NCI-H1105 (cell line): Measurements from ENCODE around the gene MADCAM1.

Experiments
- DNase-seq: peaks from one replicate; lab custom pipeline; 2025; lab: John Stamatoyannopoulos, UW

The MADCAM1 gene

GRCh38 chr19:508204-509150 lies 12.2 kb downstream of the MADCAM1 start:
- no peak for DNase-seq

DNA sequence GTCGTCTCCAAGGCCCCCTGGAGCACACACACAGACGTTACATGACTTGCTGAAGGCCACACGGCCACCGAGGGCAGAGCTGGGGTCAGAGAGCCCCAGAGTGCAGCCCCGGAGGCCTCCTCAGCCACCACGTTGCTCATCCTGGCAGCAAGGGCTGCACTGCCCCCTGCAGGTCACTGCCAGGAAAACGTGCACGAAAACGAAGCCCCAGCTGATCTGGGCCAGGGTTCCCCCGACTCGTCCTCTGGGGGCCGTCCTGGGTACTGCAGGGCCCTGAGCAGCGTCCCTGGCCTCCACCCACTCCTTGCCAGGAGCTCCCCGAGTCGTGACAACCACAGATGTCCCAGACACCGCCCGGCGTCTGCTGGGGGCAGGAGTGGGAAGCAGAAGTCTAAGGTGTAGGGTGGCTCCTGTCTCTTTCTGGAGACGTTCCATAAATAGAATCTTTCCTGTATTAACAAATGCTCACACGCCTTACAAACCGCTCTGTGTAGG lies 14.4 kb downstream of the MADCAM1 start:
- peak; percentile 81 for DNase-seq

DNA sequence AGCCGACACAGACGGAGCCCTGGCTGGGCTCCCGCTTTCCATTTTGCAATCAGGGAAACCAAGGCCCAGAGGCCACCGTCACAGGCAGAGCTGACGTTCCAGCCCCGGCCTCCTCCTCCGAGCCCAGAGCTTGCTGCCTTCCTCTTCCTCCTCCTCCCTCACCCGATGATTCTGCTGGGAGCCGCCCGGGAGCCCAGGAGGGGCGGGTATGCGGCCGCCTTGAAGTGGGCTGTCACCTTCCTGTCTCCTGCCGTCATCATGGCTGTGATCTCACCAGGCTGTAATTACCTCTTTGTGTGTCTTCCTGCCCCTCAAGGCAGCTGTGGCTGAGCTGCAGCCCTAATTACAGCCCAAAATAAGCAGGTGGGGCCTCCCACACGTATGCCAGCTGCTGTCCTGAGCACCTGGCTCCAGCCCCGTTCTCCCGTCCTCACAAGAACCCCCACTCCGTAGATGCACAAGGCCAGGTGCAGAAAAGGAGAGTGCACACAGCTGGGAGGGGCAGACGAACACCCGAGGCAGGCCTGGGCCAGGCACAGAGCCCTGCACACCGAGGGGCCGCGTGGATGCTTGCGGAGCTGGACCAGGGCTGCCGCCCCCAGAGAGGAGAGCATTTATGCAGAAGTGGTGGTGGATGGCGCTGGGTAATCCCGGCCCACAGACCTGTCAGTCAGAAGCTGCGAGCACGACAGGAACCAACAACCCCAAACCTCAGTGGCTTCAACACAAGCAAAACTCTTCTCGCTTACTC lies 15.0 kb downstream of the MADCAM1 start:
- DNase-seq: peak; percentile 98

DNA sequence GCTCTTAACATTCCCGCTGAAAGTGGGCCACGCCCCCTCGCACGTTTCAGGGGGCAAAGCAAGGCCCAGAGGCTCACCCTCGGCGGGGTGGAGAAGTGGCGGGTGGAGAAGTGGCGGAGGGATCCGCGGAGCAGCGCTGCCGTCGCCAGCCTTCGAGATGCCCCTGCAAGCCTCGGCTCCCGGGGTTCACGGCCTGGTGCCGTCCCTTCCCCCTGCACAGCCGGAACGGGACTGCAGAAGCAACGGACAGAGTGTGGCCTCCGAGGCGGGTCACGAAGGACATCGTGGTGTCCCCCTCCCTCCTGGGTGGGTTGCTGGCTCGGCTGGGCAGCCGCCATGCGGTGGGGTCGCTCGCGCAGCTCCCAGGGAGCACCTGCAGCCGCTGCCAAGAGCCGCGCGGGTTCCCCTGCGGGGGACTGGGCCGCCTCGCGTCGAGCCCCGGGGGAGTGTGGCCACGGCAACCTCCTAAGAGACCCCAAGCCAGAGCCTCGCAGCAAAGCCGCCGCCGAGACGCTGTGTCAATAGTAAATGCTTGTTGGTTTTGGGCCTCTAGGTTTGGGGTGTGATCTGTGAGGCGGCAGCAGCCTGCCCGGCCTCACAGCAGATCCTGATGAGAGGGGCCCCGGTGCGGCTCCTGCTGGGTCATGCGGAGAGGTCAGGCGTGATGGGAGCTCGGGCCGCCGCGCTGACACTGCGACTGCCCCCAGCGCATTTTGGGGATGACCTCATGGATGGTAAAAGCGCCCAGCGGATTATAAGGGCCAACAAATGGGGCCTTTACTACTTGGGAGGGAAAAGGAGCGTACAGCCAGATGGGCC lies 16.5 kb downstream of the MADCAM1 start:
- no peak for DNase-seq

- no peak for DNase-seq
Measured at GRCh38 chr19:513368-514165, 17.3 kb downstream of the MADCAM1 start.

- no peak for DNase-seq
Measured at GRCh38 chr19:514166-514663, 17.9 kb downstream of the MADCAM1 start.

DNA sequence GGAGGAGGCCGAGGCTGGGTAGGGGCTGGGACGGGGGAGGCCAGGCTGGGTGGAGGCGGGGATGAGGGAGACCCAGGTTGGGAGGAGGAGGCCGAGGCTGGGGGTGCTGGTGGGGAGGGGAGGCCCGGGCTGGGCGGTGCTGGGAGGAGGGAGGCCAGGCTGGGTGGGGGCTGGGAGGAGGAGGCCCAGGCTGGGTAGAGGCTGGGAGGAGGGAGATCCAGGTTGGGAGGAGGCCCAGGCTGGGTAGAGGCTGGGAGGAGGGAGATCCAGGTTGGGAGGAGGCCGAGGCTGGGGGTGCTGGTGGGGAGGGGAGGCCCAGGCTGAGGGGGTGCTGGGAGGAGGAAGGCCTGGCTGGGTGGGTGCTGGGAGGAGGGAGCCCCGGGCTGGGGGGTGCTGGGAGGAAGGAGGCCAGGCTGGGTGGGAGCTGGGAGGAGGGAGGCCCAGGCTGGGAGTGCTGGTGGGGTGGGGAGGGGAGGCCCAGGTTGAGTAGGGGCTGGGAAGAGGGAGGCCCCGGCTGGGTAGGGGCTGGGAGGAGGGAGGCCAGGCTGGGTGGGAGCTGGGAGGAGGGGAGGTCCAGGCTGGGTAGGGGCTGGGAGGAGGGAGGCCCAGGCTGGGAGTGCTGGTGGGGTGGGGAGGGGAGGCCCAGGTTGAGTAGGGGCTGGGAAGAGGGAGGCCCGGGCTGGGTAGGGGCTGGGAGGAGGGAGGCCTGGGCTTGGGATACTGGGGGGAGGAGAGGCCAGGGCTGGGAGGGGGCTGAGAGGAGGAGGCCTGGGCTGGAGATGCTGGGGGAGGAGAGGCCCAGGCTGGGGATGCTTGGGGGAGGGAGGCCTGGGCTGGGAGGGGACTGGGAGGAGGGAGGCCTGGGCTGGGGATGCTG lies 21.7 kb downstream of the MADCAM1 start:
- no peak for DNase-seq

GRCh38 chr19:518598-519231 lies 22.4 kb downstream of the MADCAM1 start:
- no peak for DNase-seq

DNA sequence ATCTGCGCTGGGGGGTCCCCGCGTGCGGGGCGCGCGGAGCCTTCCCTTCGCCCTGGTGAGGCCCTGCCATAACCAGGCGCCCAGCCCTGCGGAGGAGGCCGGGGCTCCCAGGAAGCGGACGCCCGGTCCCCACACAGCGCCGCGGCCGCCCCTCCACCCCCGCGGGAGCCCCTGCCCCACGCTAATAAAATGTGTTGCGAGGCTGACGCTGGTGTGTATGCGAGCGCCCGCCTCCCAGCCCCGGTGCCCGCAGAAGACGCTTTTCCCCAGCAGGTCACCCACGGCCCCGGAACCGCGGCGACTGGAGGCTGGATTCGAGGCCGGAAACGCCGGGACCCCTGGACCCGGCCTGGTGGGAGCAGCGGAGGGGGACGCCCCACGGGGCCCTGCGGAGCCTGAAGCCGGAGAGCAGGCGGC lies 23.2 kb downstream of the MADCAM1 start:
- DNase-seq: no peak

GRCh38 chr19:522726-523125 lies 26.4 kb downstream of the MADCAM1 start:
- DNase-seq: no peak

- DNase-seq: no peak
Measured at GRCh38 chr19:524062-524674, 27.9 kb downstream of the MADCAM1 start.

- no peak for DNase-seq
Measured at GRCh38 chr19:525029-525428, 28.7 kb downstream of the MADCAM1 start.

- no peak for DNase-seq
Measured at GRCh38 chr19:525857-526419, 29.7 kb downstream of the MADCAM1 start.

DNA sequence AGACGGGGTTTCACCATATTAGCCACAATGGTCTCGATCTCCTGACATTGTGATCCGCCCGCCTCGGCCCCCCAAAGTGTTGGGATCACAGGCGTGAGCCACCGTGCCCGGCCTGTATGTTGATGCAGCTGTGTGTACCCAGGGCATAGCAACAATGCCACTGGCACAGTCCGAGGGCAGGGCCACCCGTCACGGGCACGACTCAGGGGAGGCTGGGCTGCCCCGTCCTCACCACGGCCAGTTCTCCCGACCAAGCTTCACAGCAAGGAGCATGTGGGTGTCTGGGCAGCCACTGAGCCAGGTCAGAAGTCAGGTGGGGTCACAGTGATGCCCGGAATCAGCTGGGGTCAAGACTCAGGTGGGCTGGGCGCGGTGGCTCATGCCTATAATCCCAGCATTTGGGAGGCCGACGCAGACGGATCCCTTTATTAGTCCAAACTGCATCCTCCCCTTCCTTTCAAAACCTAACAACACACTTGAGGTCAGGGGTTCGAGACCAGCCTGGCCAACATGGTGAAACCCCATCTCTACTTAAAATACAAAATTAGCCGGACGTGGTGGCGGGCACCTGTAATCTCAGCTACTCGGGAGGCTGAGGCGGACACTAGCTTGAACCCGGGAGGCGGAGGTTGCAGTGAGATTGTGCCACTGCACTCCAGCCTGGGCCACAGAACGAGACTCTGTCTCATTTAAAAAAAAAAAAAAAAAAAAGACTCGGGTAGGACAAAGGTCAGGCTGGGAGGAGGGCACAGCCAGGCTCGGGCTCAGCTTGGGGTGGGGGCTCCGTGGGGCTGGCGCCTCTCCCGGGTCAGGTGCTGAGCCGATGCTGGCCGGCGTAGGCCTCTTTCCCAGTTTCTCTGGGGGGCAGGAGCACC lies 34.1 kb downstream of the MADCAM1 start:
- no peak for DNase-seq

- peak; percentile 86 for DNase-seq
Measured at GRCh38 chr19:531009-531752, 34.9 kb downstream of the MADCAM1 start.

- no peak for DNase-seq
Measured at GRCh38 chr19:531753-532560, 35.7 kb downstream of the MADCAM1 start, which contains the start of gene CDC34. Gene CDC34, plus strand, starts transcription at chr19:531760. Its CDS starts 172 bp downstream, at chr19:531932.
